Skeletal muscle satellite cell (primary cell): Measurements from ENCODE around the gene TRIM33. TPM values are rescaled to one million over a fixed set of nuclear protein-coding genes. Genes with fewer than 3 reads are reported as not detected.

Experiments used
- H3K27me3 ChIP-seq: 2 replicates; pipeline ENCODE4 v1.7.0; 2013; ENCODE audit warnings: low read length; ENCODE audit not compliant: control insufficient read depth, insufficient read depth
- H3K36me3 ChIP-seq: 2 replicates; pipeline ENCODE4 v1.7.0; 2013; ENCODE audit warnings: mild to moderate bottlenecking, control low read depth, low read length; ENCODE audit not compliant: insufficient read depth
- H3K4me1 ChIP-seq: 2 replicates; pipeline ENCODE4 v1.7.0; 2013; ENCODE audit warnings: low read length; ENCODE audit not compliant: control insufficient read depth, insufficient read depth
- H3K4me2 ChIP-seq: 2 replicates; pipeline ENCODE4 v1.7.0; 2013; ENCODE audit warnings: mild to moderate bottlenecking, low read length
- H3K4me3 ChIP-seq: 2 replicates; pipeline ENCODE4 v1.7.0; 2013; ENCODE audit warnings: low read length
- H3K9ac ChIP-seq: 2 replicates; pipeline ENCODE4 v1.7.0; 2013; ENCODE audit warnings: mild to moderate bottlenecking, low read depth, low read length, moderate library complexity
- H3K9me3 ChIP-seq: replicated peaks from 2 replicates; pipeline ENCODE4 v1.7.0; 2013; ENCODE audit warnings: mild to moderate bottlenecking, control low read depth, low read length
- total RNA-seq: library from RNA; depleted of rRNA; stranded (reverse); fragments of >200 nt; gene quantifications from 2 replicates; pipeline ENCODE4 v1.2.3, GENCODE V29; 2012; rRNA removed

Gene TRIM33
- 17.9 and 20.3 TPM in 2 replicates for total RNA-seq

GRCh38 chr1:114511032-114511785 lies at the start of gene TRIM33:
Gene TRIM33 (minus strand): TSS chr1:114511203. CDS start chr1:114511076, 127 bp downstream.
- H3K36me3 ChIP-seq, result no peaks in the 10 kb centered on the region
- no peaks in the 10 kb centered on the region for H3K9me3 ChIP-seq
- peak within 1 kb of the TSS; percentile 95 for H3K9ac ChIP-seq
- peaks cover 16% of the 10 kb centered on the region for H3K4me1 ChIP-seq
- peaks cover 3% of the 10 kb centered on the region for H3K27me3 ChIP-seq
- H3K4me3 ChIP-seq, result peak within 1 kb of the TSS; percentile 97
- H3K4me2 ChIP-seq, result peak within 1 kb of the TSS; percentile 99

GRCh38 chr1:114559356-114559755 lies 48.4 kb upstream of the TRIM33 start:
- Histone ChIP-seq H3K36me3 (no peaks in the 10 kb centered on the region), H3K9ac (no peak overlapping the region), H3K4me3 (no peak overlapping the region), H3K27me3 (no peaks in the 10 kb centered on the region), H3K4me1 (no peaks in the 10 kb centered on the region), H3K9me3 (no peaks in the 10 kb centered on the region), H3K4me2 (no peak overlapping the region)

GRCh38 chr1:114558544-114558943 lies 47.5 kb upstream of the TRIM33 start:
- H3K4me1 ChIP-seq, result no peaks in the 10 kb centered on the region
- H3K27me3 ChIP-seq, result no peaks in the 10 kb centered on the region
- no peaks in the 10 kb centered on the region for H3K9me3 ChIP-seq
- no peak overlapping the region for H3K4me2 ChIP-seq
- no peak overlapping the region for H3K9ac ChIP-seq
- H3K36me3 ChIP-seq, result no peaks in the 10 kb centered on the region
- no peak overlapping the region for H3K4me3 ChIP-seq

GRCh38 chr1:114554577-114554976 lies 43.6 kb upstream of the TRIM33 start:
- Histone ChIP-seq H3K9me3 (no peaks in the 10 kb centered on the region), H3K27me3 (no peaks in the 10 kb centered on the region), H3K4me1 (no peaks in the 10 kb centered on the region), H3K4me2 (no peak overlapping the region), H3K36me3 (no peaks in the 10 kb centered on the region), H3K9ac (no peak overlapping the region), H3K4me3 (no peak overlapping the region)

DNA sequence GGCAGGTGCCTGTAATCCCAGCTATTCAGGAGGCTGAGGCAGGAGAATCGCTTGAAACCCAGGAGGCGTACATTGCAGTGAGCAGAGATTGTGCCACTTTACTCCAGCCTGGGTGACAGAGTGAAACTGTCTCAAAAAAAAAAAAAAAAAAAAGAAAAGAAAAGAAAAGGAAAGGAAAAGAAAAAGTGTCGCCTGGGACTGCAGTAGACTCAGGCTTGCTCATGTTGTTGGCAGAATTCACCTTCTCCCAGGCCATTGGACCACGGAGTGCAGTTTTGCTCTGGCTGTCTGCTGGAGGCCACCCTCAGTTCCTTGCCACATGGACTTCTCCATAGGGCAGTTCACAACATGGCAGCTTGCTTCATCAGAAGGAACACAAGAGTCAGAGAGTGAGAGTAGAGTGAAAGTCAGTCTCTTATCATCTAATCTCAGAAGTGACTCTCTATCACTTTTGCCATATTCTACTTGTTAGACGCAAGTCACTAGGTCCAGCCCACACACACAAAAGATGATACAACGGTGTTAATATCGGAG lies 41.2 kb upstream of the TRIM33 start:
- Histone ChIP-seq H3K9ac (no peak overlapping the region), H3K4me1 (no peaks in the 10 kb centered on the region), H3K27me3 (no peaks in the 10 kb centered on the region), H3K4me3 (no peak overlapping the region), H3K36me3 (no peaks in the 10 kb centered on the region), H3K9me3 (no peaks in the 10 kb centered on the region), H3K4me2 (no peak overlapping the region)

GRCh38 chr1:114551400-114551799 lies 40.4 kb upstream of the TRIM33 start:
- Histone ChIP-seq H3K36me3 (no peaks in the 10 kb centered on the region), H3K4me1 (no peaks in the 10 kb centered on the region), H3K9me3 (no peaks in the 10 kb centered on the region), H3K9ac (no peak overlapping the region), H3K4me2 (no peak overlapping the region), H3K4me3 (no peak overlapping the region), H3K27me3 (no peaks in the 10 kb centered on the region)

GRCh38 chr1:114550336-114550735 lies 39.3 kb upstream of the TRIM33 start:
- Histone ChIP-seq H3K4me2 (no peak overlapping the region), H3K4me1 (no peaks in the 10 kb centered on the region), H3K4me3 (no peak overlapping the region), H3K27me3 (no peaks in the 10 kb centered on the region), H3K9ac (no peak overlapping the region), H3K36me3 (no peaks in the 10 kb centered on the region), H3K9me3 (no peaks in the 10 kb centered on the region)

GRCh38 chr1:114549137-114549536 lies 38.1 kb upstream of the TRIM33 start:
- H3K4me2 ChIP-seq, result no peak overlapping the region

GRCh38 chr1:114547076-114547475 lies 36.1 kb upstream of the TRIM33 start:
- Histone ChIP-seq H3K4me2 (no peak overlapping the region), H3K4me1 (no peaks in the 10 kb centered on the region), H3K9ac (no peak overlapping the region), H3K4me3 (no peak overlapping the region), H3K27me3 (no peaks in the 10 kb centered on the region), H3K9me3 (no peaks in the 10 kb centered on the region), H3K36me3 (no peaks in the 10 kb centered on the region)

More at GRCh38 chr1:114549137-114549536, 38.1 kb upstream of the TRIM33 start:
- H3K4me3 ChIP-seq, result no peak overlapping the region
- H3K9me3 ChIP-seq, result no peaks in the 10 kb centered on the region
- H3K9ac ChIP-seq, result no peak overlapping the region
- H3K27me3 ChIP-seq, result no peaks in the 10 kb centered on the region
- no peaks in the 10 kb centered on the region for H3K36me3 ChIP-seq
- H3K4me1 ChIP-seq, result no peaks in the 10 kb centered on the region

DNA sequence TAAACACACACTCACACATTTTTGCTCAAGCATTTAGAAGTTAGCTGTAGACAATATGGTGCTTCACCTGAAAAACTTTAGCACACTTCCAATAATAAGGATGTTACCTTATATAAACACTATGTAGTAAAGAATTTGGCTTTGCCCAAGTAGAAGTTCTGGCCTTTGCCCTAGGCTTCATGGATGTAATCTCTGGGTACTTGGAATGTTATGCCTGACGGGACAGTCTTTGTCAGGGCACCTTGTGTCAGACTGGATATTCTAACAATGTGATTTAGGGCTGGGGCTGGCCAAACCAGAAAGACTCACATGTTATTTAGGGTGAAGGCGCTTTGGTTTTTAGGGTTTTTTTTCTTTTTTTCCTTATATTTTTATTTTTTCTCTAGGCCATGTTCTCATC lies 34.8 kb upstream of the TRIM33 start:
- H3K4me2 ChIP-seq, result no peak overlapping the region
- no peaks in the 10 kb centered on the region for H3K9me3 ChIP-seq
- H3K4me3 ChIP-seq, result no peak overlapping the region
- no peak overlapping the region for H3K9ac ChIP-seq
- no peaks in the 10 kb centered on the region for H3K27me3 ChIP-seq
- no peaks in the 10 kb centered on the region for H3K36me3 ChIP-seq
- no peaks in the 10 kb centered on the region for H3K4me1 ChIP-seq

DNA sequence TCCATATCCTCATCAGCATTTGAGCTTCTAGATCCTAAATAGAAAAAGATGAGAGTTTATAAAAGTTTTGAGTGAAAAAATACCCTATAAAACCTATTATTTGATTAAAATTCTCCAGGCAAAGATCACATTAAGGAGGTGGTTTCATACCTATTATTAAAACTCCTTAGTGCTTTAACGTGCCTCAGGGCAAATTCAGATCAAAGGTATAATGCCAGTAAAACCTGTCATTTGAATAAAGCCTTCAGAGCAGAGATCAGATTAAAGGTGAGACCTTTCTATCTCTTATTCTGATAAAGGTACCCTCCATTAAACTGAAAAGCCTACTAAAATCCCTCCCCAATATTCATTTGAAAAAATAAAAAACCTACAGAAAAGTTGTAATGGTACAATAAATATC lies 34.3 kb upstream of the TRIM33 start:
- no peak overlapping the region for H3K9ac ChIP-seq
- no peaks in the 10 kb centered on the region for H3K27me3 ChIP-seq
- H3K36me3 ChIP-seq, result no peaks in the 10 kb centered on the region
- H3K9me3 ChIP-seq, result no peaks in the 10 kb centered on the region
- no peak overlapping the region for H3K4me3 ChIP-seq
- no peak overlapping the region for H3K4me2 ChIP-seq
- no peaks in the 10 kb centered on the region for H3K4me1 ChIP-seq

DNA sequence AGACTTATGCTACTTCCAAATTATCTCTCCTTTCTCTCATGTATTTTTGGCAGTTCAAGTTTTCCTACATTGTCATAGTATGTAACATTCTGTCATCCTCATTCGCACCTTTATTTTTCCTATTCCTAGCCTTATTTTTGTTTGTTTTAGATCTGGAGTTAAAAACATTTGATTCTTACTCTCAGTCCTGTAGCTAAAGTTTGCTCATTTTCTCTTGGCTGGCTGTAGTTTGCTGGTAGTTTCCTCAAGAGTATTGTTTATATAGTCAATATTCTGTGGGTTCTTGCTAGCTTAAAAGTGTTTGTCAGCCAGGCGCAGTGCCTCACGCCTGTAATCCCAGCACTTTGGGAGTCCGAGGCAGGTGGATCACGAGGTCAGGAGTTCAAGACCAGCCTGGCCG lies 29.8 kb upstream of the TRIM33 start:
- Histone ChIP-seq H3K9ac (no peak overlapping the region), H3K4me2 (no peak overlapping the region), H3K27me3 (peaks cover 3% of the 10 kb centered on the region), H3K9me3 (no peaks in the 10 kb centered on the region), H3K4me3 (no peak overlapping the region), H3K36me3 (no peaks in the 10 kb centered on the region), H3K4me1 (no peaks in the 10 kb centered on the region)
